ENCODE measurements around the gene BLM.

Gene BLM

GRCh38 chr15:90851114-90851513 lies 134.0 kb downstream of the BLM start:
- no peak for DNase-seq (ENCODE audit: low read depth)

- no peak for DNase-seq (ENCODE audit: low read depth)
These were observed 134.8 kb downstream of the BLM start for GRCh38 chr15:90851940-90852339.

- DNase-seq (ENCODE audit: low read depth): no peak
These were observed 138.0 kb downstream of the BLM start for GRCh38 chr15:90855139-90855538.

- DNase-seq (ENCODE audit: low read depth): no peak
These were observed 140.2 kb downstream of the BLM start for GRCh38 chr15:90857337-90857736.

- no peak for DNase-seq (ENCODE audit: low read depth)
These were observed 140.8 kb downstream of the BLM start for GRCh38 chr15:90857883-90858443.

GRCh38 chr15:90859234-90860131 lies 142.3 kb downstream of the BLM start:
- DNase-seq (ENCODE audit: low read depth): no peak

GRCh38 chr15:90860450-90860849 lies 143.3 kb downstream of the BLM start:
- no peak for DNase-seq (ENCODE audit: low read depth)

- DNase-seq (ENCODE audit: low read depth): no peak
These were observed 144.0 kb downstream of the BLM start for GRCh38 chr15:90860942-90861675.

GRCh38 chr15:90862487-90862886 lies 145.3 kb downstream of the BLM start:
- DNase-seq (ENCODE audit: low read depth): no peak

GRCh38 chr15:90862964-90863778 lies 146.0 kb downstream of the BLM start:
- no peak for DNase-seq (ENCODE audit: low read depth)

- no peak for DNase-seq (ENCODE audit: low read depth)
These were observed 146.8 kb downstream of the BLM start for GRCh38 chr15:90863987-90864386.

- no peak for DNase-seq (ENCODE audit: low read depth)
These were observed 147.4 kb downstream of the BLM start for GRCh38 chr15:90864507-90864906.

GRCh38 chr15:90865702-90866101 lies 148.6 kb downstream of the BLM start:
- no peak for DNase-seq (ENCODE audit: low read depth)
